Caki2 (cell line): Measurements from ENCODE around the gene IGSF21. TPM values are rescaled to one million over a fixed set of nuclear protein-coding genes. Genes with fewer than 3 reads are reported as not detected.
"Not testable (repeated sequence)": the region's sequence is repeated elsewhere in the genome, so short reads cannot be mapped to it uniquely, and the experiment has no call there.

Source experiments
- DNase-seq: peaks from one replicate; pipeline ENCODE4 v3.0.0-alpha.2; 2015; ENCODE audit warnings: low read depth
- in situ Hi-C: cut with HindIII; loops from 2 replicates; pipeline ENCODE4 v1.10.0; 2016; ENCODE audit warnings: low sequenced_read_pairs, low pct_unique_long_range_greater_than_20kb, mixed read lengths
- total RNA-seq: library from RNA; depleted of rRNA; stranded (reverse); fragments of >200 nt; shearing (Covaris generic); gene quantifications from 2 replicates; pipeline ENCODE4 v1.2.3, GENCODE V29; 2014; ENCODE audit warnings: low replicate concordance

The IGSF21 gene
- total RNA-seq, 1 experiment from 2014 or later = not detected

- in situ Hi-C loops = no loop called here
- no peak for DNase-seq
These were observed 48.3 kb downstream of the IGSF21 start for GRCh38 chr1:18155881-18156385.

DNA sequence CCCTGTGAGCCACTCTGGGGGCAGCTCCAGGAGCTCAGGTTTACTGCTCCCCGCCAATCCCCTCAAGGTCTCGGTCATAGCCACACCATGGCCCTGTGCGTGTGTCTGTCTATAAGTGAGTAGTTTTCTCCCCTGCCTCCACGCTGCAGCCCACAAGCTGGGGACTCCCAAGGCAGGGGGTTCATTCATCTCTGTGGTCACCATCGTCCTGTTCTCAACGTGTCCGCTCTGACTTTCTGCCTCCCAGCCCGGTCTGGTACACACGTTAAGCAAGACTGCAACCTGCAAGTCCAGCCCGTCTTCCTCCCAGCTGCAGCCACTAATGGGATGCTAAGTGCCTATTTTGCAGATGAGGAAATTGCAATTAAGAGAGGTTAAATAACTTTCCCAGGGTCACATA is 49.8 kb downstream of the IGSF21 start:
- in situ Hi-C loops = no loop called here
- no peak for DNase-seq

GRCh38 chr1:18157968-18158367 is 50.4 kb downstream of the IGSF21 start:
- in situ Hi-C loops = no loop called here
- no peak for DNase-seq

DNA sequence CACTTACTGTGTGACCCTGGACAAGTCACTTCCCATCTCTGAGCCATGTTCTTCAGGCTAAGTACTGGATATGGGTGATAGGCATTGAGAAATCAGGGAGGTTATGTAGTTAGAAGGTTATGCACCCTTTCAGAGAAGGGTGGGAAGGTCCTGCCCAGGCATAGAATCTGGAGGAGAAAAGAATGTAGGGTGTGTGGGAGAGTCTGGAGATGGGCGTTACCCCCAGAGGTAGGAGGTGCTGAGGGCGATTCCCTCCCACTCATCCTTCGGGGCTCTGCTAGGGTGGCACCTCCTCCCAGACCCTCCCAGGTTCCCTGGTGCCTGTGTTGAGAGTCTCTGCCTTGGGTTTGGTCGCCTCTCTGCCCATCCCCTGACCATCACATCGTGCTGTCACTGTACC is 51.1 kb downstream of the IGSF21 start:
- no peak for DNase-seq
- in situ Hi-C loops = no loop called here

GRCh38 chr1:18160290-18160942 is 52.8 kb downstream of the IGSF21 start:
- in situ Hi-C loops = no loop called here
- DNase-seq = no peak

GRCh38 chr1:18161690-18162089 is 54.1 kb downstream of the IGSF21 start:
- no peak for DNase-seq
- in situ Hi-C loops = no loop called here

DNA sequence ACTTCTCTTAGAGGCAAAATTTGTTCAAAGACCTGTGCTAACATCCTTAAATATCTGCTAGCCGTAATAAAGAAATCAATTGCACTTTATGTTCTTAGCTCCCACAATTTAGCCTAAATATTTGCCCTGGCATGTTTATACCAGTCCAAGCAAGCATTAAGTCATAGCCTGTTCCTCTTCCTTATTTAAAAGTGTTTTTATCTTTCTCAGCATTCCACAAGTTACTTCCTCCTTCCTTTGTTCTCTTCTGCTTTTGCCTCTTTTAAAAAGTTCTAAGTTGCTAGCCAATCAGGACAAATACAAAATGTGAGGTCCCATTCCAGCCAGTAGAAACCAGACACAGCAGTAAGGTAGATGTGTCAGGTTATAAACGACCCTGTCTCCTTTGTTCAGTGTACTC is 58.0 kb downstream of the IGSF21 start:
- in situ Hi-C loops = not testable (repeated sequence)

DNA sequence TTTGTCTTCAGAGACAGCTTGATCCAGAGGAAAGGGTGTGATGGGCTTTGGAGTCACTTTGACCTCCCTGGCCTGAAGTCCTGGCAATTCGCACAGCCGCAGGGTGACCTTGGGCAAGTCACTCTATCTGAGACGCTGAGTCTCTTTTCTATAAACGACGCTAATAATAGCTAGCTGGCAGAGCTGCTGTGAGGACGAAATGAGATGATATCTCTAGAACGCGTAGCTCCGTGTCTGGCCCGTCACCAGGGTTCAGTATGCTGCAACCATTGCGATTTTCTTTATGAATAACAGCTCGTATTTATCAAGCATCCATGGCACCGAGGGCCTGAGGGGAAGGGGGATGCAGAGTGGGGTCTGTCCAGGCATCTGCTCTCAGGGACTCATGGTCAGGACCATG is 58.7 kb downstream of the IGSF21 start:
- DNase-seq = no peak
- in situ Hi-C loops = no loop called here

More for the DNA sequence above, 58.0 kb downstream of the IGSF21 start:
- DNase-seq = not testable (repeated sequence)

DNA sequence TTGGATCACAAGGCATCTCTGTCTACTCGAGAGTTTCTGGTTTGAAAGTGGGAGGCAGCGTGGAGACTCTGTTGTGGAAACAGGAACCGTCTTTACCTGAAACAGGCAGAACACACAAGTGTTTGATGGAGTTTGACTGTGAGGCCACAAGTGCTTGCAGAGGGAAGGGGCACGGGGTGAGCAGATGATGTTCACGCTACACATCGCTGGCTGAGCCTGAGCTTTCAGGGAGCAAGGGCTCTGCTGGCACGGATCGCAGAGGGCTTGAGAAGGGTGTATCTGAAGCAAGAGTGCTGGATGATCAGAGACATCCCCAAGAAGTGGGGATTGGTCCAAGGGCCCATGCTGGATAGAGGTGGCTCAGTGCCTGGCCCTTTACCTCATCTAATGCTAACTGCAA is 59.3 kb downstream of the IGSF21 start:
- in situ Hi-C loops = no loop called here
- DNase-seq = no peak

DNA sequence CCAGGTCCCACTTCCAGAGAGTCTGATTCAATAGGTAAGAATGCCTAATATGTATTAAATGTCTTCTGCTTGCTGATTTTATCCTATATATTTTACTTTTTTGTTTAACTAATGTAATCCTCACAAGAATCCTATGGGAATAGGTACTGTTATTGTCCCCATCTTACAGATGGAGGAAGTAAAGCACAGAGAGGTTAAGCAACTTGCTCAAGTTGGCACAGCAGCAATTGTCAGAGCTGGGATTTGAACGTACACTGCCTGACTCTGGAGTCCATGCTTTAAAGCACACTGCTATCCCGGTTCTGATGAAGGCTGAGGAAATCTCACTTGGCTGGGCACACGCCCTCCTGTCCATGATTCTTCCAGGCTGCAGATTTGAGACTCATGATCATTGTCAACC is 62.8 kb downstream of the IGSF21 start:
- no peak for DNase-seq
- in situ Hi-C loops = no loop called here

- in situ Hi-C loops = no loop called here
- no peak for DNase-seq
These were observed 66.4 kb downstream of the IGSF21 start for GRCh38 chr1:18174037-18174436.

- in situ Hi-C loops = no loop called here
These were observed 67.5 kb downstream of the IGSF21 start for GRCh38 chr1:18175051-18175450.

DNA sequence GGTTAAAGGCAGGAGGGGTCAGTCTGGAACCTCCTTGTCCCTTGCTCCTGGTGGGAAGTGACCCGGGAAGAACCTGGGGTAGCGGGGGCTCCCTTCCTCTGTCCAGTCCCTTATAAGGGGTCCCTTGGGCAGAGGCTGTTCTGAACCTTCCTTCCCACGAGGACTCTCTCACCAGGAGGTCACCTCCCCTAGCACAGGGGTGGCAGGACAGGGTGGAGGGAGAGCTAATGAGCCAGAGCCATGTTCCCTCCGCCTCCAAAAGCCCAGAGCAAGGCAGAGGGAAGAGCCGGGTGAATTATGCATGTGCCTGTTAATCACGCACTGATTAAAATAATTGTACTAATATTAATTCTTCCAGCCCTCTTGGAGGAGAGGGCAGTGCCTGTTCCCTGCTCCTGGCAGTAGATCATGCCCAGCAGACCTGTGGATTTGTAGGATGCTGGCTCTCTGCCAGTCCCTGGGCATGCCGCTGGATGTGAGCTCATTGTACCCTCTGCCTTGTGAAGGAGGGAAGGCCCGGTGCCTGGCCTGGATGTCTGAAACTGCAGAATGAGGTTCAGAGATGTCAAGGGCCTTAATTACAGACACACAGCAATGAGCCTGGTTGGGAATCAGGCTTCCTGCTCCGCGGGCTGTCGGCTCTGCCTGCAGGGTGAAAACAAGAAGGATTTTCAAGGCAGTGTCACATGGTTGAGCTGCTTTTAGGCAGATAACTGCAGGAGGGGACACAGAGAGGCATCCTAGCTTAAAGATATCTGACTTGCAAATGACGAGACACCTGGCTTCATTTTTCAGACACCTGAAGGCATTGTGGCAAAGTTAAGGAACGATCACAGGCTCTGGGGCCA is 68.2 kb downstream of the IGSF21 start:
- in situ Hi-C loops = no loop called here
- DNase-seq = no peak

More at GRCh38 chr1:18175051-18175450, 67.5 kb downstream of the IGSF21 start:
- DNase-seq = no peak

GRCh38 chr1:18176619-18177018 is 69.0 kb downstream of the IGSF21 start:
- no peak for DNase-seq
- in situ Hi-C loops = no loop called here

DNA sequence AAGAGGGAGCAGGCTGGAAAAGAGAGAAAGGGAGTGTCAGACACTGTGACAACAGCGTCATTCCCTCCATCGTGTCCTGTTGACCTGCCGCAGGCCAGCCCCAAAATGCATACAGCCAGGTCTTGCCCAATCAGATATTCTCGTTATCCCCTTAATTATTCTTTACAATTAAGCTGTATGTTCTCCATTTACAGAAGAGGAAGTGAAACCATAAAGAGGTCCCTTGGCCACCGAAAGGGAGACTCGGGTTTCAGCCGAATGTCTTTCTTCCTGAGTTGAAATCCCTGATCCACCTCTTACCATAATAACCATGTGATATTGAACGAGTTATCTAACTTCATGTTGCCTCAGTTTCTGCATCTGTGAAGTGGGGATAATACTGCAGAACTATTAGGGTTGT is 70.5 kb downstream of the IGSF21 start:
- in situ Hi-C loops = no loop called here
- no peak for DNase-seq

DNA sequence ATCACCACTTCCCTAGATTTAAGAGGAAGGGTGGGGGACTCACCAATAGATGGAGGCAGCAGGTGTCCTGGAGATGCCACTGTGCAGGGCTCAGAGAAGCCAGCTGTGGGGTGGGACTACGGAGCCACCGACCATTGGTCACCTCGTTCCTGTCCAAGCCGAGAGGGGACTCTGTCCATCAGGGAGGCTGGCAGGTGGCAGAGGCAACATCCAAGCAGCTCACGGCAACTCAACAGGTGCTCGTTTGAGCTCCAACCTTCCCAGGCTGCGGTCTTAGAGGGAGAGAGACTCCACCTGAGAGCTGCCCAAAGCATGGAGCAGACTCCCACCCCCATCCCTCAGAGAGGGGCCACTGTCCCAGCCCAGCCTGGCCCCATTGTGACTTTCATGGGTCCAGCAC is 71.4 kb downstream of the IGSF21 start:
- DNase-seq = no peak
- in situ Hi-C loops = no loop called here

GRCh38 chr1:18182398-18183160 is 75.0 kb downstream of the IGSF21 start:
- DNase-seq = peak; percentile 83
- in situ Hi-C loops = no loop called here

- in situ Hi-C loops = no loop called here
- no peak for DNase-seq
These were observed 75.9 kb downstream of the IGSF21 start for GRCh38 chr1:18183533-18183932.

GRCh38 chr1:18187054-18187453 is 79.5 kb downstream of the IGSF21 start:
- DNase-seq = no peak
- in situ Hi-C loops = no loop called here
